CD4-positive, CD25-positive, alpha-beta regulatory T cell (primary cell): Measurements from ENCODE around the gene UCHL5. TPM values are rescaled to one million over a fixed set of nuclear protein-coding genes. Genes with fewer than 3 reads are reported as not detected.

ENCODE experiments used
- ATAC-seq, 2 donors: fragments of 150-1000 bp; cut with Tn5 transposase; one replicate each; pipeline ENCODE4 v1.10.0; 2021; ENCODE audit warnings: low read depth in 2 of 2, moderate number of reproducible peaks in 2 of 2, moderate library complexity in 1 of 2
- DNase-seq, 3 donors: peaks; one replicate each; pipeline versions ENCODE4 v3.0.0 to v3.0.0-alpha.2; 2012 to 2022; ENCODE audit warnings: mixed read lengths in 1 of 3
- H3K27ac ChIP-seq: one replicate; pipeline ENCODE4 v1.7.0; 2013; ENCODE audit warnings: mild to moderate bottlenecking, low read length; ENCODE audit not compliant: insufficient read depth, poor library complexity, severe bottlenecking
- H3K27me3 ChIP-seq: one replicate; pipeline ENCODE4 v1.7.0; 2013; ENCODE audit warnings: low read length; ENCODE audit not compliant: control insufficient read depth, insufficient read depth
- H3K36me3 ChIP-seq: one replicate; pipeline ENCODE4 v1.7.0; 2013; ENCODE audit warnings: mild to moderate bottlenecking, low read length, moderate library complexity; ENCODE audit not compliant: control insufficient read depth, insufficient read depth
- H3K4me1 ChIP-seq: 2 replicates; pipeline ENCODE4 v1.7.0; 2013; ENCODE audit warnings: mild to moderate bottlenecking, low read length; ENCODE audit not compliant: insufficient read depth, control insufficient read depth, poor library complexity, severe bottlenecking
- H3K4me3 ChIP-seq: one replicate; pipeline ENCODE4 v1.7.0; 2013; ENCODE audit warnings: low read depth, mild to moderate bottlenecking, low read length, moderate library complexity
- H3K9me3 ChIP-seq, 2 experiments: 1 replicate in 1 of 2; 2 replicates in 1 of 2; pipeline ENCODE4 v1.7.0; 2013; ENCODE audit warnings: low read length in 2 of 2, mild to moderate bottlenecking in 1 of 2, moderate library complexity in 1 of 2; ENCODE audit not compliant: control insufficient read depth in 2 of 2
- H3K27ac Mint-ChIP-seq, 3 donors: one replicate each; pipeline ENCODE4 v1.8.0; 2020 to 2022; ENCODE audit warnings: mild to moderate bottlenecking in 3 of 3, mixed read lengths in 3 of 3, moderate library complexity in 2 of 3
- H3K27me3 Mint-ChIP-seq: one replicate; pipeline ENCODE4 v1.8.0; 2022; ENCODE audit warnings: mild to moderate bottlenecking, mixed read lengths
- H3K36me3 Mint-ChIP-seq: one replicate; pipeline ENCODE4 v1.8.0; 2020; ENCODE audit warnings: mixed read lengths
- H3K4me1 Mint-ChIP-seq, 4 donors: one replicate each; pipeline ENCODE4 v1.8.0; 2020 to 2022; ENCODE audit warnings: mixed read lengths in 4 of 4, mild to moderate bottlenecking in 1 of 4
- H3K4me3 Mint-ChIP-seq, 4 donors: one replicate each; pipeline ENCODE4 v1.8.0; 2020 to 2022; ENCODE audit warnings: mild to moderate bottlenecking in 4 of 4, mixed read lengths in 4 of 4, moderate library complexity in 3 of 4
- H3K9me3 Mint-ChIP-seq, 7 donors: one replicate each; pipeline ENCODE4 v1.8.0; 2020 to 2022; ENCODE audit warnings: mixed read lengths in 7 of 7, mild to moderate bottlenecking in 3 of 7, moderate library complexity in 2 of 7
- polyA plus RNA-seq, 4 donors: library from polyadenylated mRNA; unstranded; fragments of 300-500 nt; fragmentation: Illumina TruSeq; gene quantifications; one replicate each; pipeline ENCODE4 v1.2.3, GENCODE V29; 2021
- total RNA-seq: library from RNA; stranded (reverse); gene quantifications from one replicate; pipeline ENCODE4 v1.2.3, GENCODE V29; 2022

UCHL5 gene, protein sequence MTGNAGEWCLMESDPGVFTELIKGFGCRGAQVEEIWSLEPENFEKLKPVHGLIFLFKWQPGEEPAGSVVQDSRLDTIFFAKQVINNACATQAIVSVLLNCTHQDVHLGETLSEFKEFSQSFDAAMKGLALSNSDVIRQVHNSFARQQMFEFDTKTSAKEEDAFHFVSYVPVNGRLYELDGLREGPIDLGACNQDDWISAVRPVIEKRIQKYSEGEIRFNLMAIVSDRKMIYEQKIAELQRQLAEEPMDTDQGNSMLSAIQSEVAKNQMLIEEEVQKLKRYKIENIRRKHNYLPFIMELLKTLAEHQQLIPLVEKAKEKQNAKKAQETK
- total RNA-seq, result 20.5 TPM
- polyA plus RNA-seq, result 10 to 100 TPM; 52.5 to 55.5 (median 53.5) TPM

GRCh38 chr1:193059282-193060114, at the start of gene UCHL5, which contains the start of gene RO60:
UCHL5 (minus strand) TSS chr1:193059360; CDS start chr1:193059260, 100 bp downstream.
RO60 (plus strand) TSS chr1:193059612; CDS start chr1:193069055, 9,443 bp downstream.
- Histone ChIP-seq H3K36me3 (no peaks in the 10 kb centered on the region), H3K4me1 (peaks cover 46% of the 10 kb centered on the region), H3K27me3 (no peaks in the 10 kb centered on the region), H3K4me3 (peak within 1 kb of the TSS; percentile 95), H3K27ac (peak within 1 kb of the TSS; percentile 91), H3K9me3 (no peaks in the 10 kb centered on the region)
- peaks cover 8% of the 10 kb centered on the region for H3K36me3 Mint-ChIP-seq
- ATAC-seq (peak; percentile 97 to 98), DNase-seq (peak; percentile 90 to 98 (median 94))
- peak within 1 kb of the TSS; percentile 93 to 100 (median 98) for H3K4me3 Mint-ChIP-seq
- H3K27ac Mint-ChIP-seq, result peak within 1 kb of the TSS; percentile 97 to 99 (median 99)
- H3K9me3 Mint-ChIP-seq, result no peaks in the 10 kb centered on the region
- H3K4me1 Mint-ChIP-seq, result peaks cover 17 to 79% (median 51%) of the 10 kb centered on the region in 4 donors
- H3K27me3 Mint-ChIP-seq, result no peaks in the 10 kb centered on the region

GRCh38 chr1:193108471-193108870, 49.3 kb upstream of the UCHL5 start:
- H3K27ac Mint-ChIP-seq, result no peak overlapping the region
- no peak overlapping the region for H3K4me3 ChIP-seq

DNA sequence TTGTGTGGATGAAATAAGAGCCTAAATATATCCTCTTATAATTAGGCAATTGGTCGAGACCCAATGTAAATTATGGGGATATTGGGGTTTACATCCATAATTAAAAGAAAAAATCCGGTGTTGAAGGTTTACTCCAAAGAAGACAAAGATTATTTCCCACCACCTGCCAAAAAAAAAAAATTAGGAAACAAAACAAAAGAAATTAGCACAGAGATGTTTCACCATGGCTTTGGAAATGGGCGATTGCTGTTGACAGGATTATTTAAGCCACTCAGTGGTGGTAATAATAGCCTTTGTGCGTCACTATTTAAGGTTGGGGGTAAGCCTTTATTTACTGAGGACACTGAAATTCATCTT, 46.6 kb upstream of the UCHL5 start:
- peaks cover 16% of the 10 kb centered on the region for H3K27me3 Mint-ChIP-seq
- Histone ChIP-seq H3K36me3 (no peaks in the 10 kb centered on the region), H3K27me3 (no peaks in the 10 kb centered on the region), H3K27ac (no peak overlapping the region), H3K4me3 (peak overlapping the region; percentile 76), H3K4me1 (peaks cover 22% of the 10 kb centered on the region), H3K9me3 (no peaks in the 10 kb centered on the region)
- H3K4me3 Mint-ChIP-seq, result peak overlapping the region; percentile 88 to 98 (median 94)
- H3K4me1 Mint-ChIP-seq, result peaks cover 0 to 30% (median 25%) of the 10 kb centered on the region in 4 donors
- ATAC-seq (no peak), DNase-seq (no peak)
- no peaks in the 10 kb centered on the region for H3K36me3 Mint-ChIP-seq
- peak overlapping the region; percentile 68 to 92 (median 84) for H3K27ac Mint-ChIP-seq
- H3K9me3 Mint-ChIP-seq, result peaks cover 0 to 1% (median 0%) of the 10 kb centered on the region in 7 donors

More at GRCh38 chr1:193108471-193108870, 49.3 kb upstream of the UCHL5 start:
- peaks cover 0 to 16% (median 10%) of the 10 kb centered on the region in 4 donors for H3K4me1 Mint-ChIP-seq
- H3K36me3 ChIP-seq, result no peaks in the 10 kb centered on the region
- peaks cover 18% of the 10 kb centered on the region for H3K4me1 ChIP-seq
- H3K9me3 Mint-ChIP-seq, result peaks cover 0 to 1% (median 0%) of the 10 kb centered on the region in 7 donors
- no peaks in the 10 kb centered on the region for H3K27me3 ChIP-seq
- no peaks in the 10 kb centered on the region for H3K36me3 Mint-ChIP-seq
- ATAC-seq (no peak), DNase-seq (no peak)
- H3K4me3 Mint-ChIP-seq, result peak overlapping the region in 1 of 4 donors; percentile 3
- H3K27me3 Mint-ChIP-seq, result peaks cover 28% of the 10 kb centered on the region
- no peak overlapping the region for H3K27ac ChIP-seq
- no peaks in the 10 kb centered on the region for H3K9me3 ChIP-seq

DNA sequence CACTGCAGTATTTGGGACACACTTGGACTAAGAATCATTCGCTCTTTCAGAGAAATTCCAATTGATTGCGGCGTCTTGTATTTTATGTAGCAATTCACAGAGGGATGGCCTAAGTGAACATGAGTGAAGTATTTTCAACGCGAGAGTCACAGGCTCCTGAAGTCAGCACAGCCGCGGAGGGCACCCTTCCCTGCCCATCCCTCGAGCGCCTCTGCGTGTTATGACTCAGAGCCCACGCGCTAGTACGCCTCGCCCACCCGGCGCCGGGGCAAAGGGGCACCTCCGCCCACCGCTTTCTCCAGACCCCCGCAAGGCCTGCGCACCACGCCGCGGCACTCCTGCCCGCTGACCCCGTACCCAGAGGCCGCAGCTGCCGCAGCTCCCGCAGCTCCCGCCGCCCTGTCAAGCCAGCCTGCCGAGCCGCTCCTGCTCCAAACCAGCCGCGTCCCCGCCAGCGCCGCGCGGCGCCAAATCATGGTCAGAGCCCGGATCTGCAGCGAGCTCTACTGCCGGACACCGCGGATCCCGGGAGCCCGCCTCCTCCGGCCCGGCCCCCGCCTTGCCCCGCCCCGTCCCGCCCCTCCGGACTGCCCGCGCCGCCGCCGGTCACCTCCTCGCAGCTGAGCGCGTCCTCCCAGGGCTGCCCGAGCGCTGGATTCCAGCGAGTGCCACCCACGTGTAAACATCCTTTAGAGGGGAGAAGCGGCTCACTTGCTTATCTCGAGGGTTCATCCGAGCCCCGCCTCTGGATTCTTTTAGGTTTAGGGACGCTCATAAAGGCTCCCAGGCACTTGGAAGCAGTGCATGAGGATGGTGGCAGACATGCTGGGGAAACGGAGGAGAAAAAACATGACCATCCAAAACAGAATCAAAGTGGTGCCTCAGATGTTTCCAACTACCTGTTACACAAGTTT, 46.0 kb upstream of the UCHL5 start, which contains the start of gene GLRX2:
GLRX2 (minus strand) TSS at position 508 of the 914 bp plus-strand sequence; CDS start at position 476, 32 bp downstream.
- Histone ChIP-seq H3K36me3 (peaks cover 2% of the 10 kb centered on the region), H3K9me3 (no peaks in the 10 kb centered on the region), H3K27ac (peak within 1 kb of the TSS; percentile 45), H3K4me3 (peak within 1 kb of the TSS; percentile 90), H3K27me3 (no peaks in the 10 kb centered on the region), H3K4me1 (peaks cover 22% of the 10 kb centered on the region)
- H3K9me3 Mint-ChIP-seq, result peaks cover 0 to 1% (median 0%) of the 10 kb centered on the region in 7 donors
- peaks cover 6% of the 10 kb centered on the region for H3K36me3 Mint-ChIP-seq
- H3K27ac Mint-ChIP-seq, result peak within 1 kb of the TSS; percentile 87 to 92 (median 89)
- peak within 1 kb of the TSS; percentile 94 to 98 (median 96) for H3K4me3 Mint-ChIP-seq
- H3K4me1 Mint-ChIP-seq, result peaks cover 0 to 30% (median 25%) of the 10 kb centered on the region in 4 donors
- H3K27me3 Mint-ChIP-seq, result peaks cover 13% of the 10 kb centered on the region
- ATAC-seq (peak; percentile 89 to 93), DNase-seq (peak; percentile 51 to 75 (median 55))

GRCh38 chr1:193104502-193104906, 45.3 kb upstream of the UCHL5 start:
- H3K9me3 ChIP-seq, result no peaks in the 10 kb centered on the region
- peak overlapping the region; percentile 90 for H3K4me3 ChIP-seq
- peaks cover 22% of the 10 kb centered on the region for H3K4me1 ChIP-seq
- Mint-ChIP-seq H3K27ac (peak overlapping the region; percentile 87 to 92 (median 89)), H3K9me3 (peaks cover 0 to 1% (median 0%) of the 10 kb centered on the region in 7 donors), H3K27me3 (peaks cover 13% of the 10 kb centered on the region), H3K4me3 (peak overlapping the region; percentile 94 to 98 (median 96)), H3K4me1 (peaks cover 0 to 30% (median 25%) of the 10 kb centered on the region in 4 donors), H3K36me3 (peaks cover 6% of the 10 kb centered on the region)
- H3K27ac ChIP-seq, result peak overlapping the region; percentile 45
- DNase-seq (no peak), ATAC-seq (peak; percentile 8 to 10)
- no peaks in the 10 kb centered on the region for H3K27me3 ChIP-seq
- peaks cover 8% of the 10 kb centered on the region for H3K36me3 ChIP-seq

- peak overlapping the region; percentile 53 to 92 (median 89) for H3K27ac Mint-ChIP-seq
- peaks cover 0 to 1% (median 0%) of the 10 kb centered on the region in 7 donors for H3K9me3 Mint-ChIP-seq
- no peak for ATAC-seq
- Histone ChIP-seq H3K9me3 (no peaks in the 10 kb centered on the region), H3K4me3 (peak overlapping the region; percentile 90), H3K36me3 (peaks cover 14% of the 10 kb centered on the region), H3K27ac (no peak overlapping the region), H3K4me1 (peaks cover 22% of the 10 kb centered on the region), H3K27me3 (no peaks in the 10 kb centered on the region)
- peaks cover 0 to 30% (median 25%) of the 10 kb centered on the region in 4 donors for H3K4me1 Mint-ChIP-seq
- peaks cover 6% of the 10 kb centered on the region for H3K36me3 Mint-ChIP-seq
- DNase-seq, result no peak
- H3K4me3 Mint-ChIP-seq, result peak overlapping the region; percentile 94 to 98 (median 96)
- peaks cover 8% of the 10 kb centered on the region for H3K27me3 Mint-ChIP-seq
These were observed 44.8 kb upstream of the UCHL5 start for GRCh38 chr1:193103759-193104501.
